Ascending aorta (tissue), 2 donors: Measurements from ENCODE around the gene USP31. TPM values are rescaled to one million over a fixed set of nuclear protein-coding genes. Genes with fewer than 3 reads are reported as not detected.

ENCODE experiments used
- DNase-seq, 2 donors: peaks; one replicate each; pipeline ENCODE4 v3.0.0-alpha.2; 2019; ENCODE audit warnings: low spot score in 2 of 2
- H3K27ac ChIP-seq, 2 donors: fragments of 200-600 bp; sonication (generic); one replicate each; pipeline ENCODE4 v1.5.1; 2016 to 2017; ENCODE audit warnings: mild to moderate bottlenecking in 1 of 2
- H3K27me3 ChIP-seq: fragments of 200-600 bp; sonication (generic); one replicate; pipeline ENCODE4 v1.5.1; 2017
- H3K36me3 ChIP-seq, 2 donors: fragments of 200-600 bp; sonication (generic); one replicate each; pipeline ENCODE4 v1.5.1; 2016
- H3K4me1 ChIP-seq, 2 donors: fragments of 200-600 bp; sonication (generic); one replicate each; pipeline ENCODE4 v1.5.1; 2016 to 2017; ENCODE audit warnings: mild to moderate bottlenecking in 1 of 2
- H3K4me3 ChIP-seq, 2 donors: fragments of 200-600 bp; sonication (generic); one replicate each; pipeline ENCODE4 v1.5.1; 2016 to 2017; ENCODE audit warnings: mild to moderate bottlenecking in 1 of 2
- H3K9me3 ChIP-seq, 2 donors: fragments of 200-600 bp; sonication (generic); one replicate each; pipeline ENCODE4 v1.5.1; 2016
- CTCF ChIP-seq, 3 experiments: fragments of 200-600 bp in 2 of 3; fragments of 450-650 bp in 1 of 3; sonication (generic) in 2 of 3; IDR thresholded peaks; one replicate each; pipeline ENCODE4 v1.5.1; 2016 to 2019; ENCODE audit warnings: antibody characterized with exemption in 3 of 3, mild to moderate bottlenecking in 1 of 3, moderate library complexity in 1 of 3
- intact Hi-C: fragments of 100-400 bp; cut with DNase I; formaldehyde crosslinking; loops from one replicate; pipeline ENCODE4 v1.15.1; 2023
- total RNA-seq: library from RNA; depleted of rRNA; stranded (reverse); fragments of >200 nt; gene quantifications from one replicate; pipeline ENCODE4 v1.1.0, GENCODE V29; 2016

Gene USP31
- total RNA-seq, 1 donor from 2014 or later: 6.2 TPM

- H3K9me3 ChIP-seq: no peaks in the 10 kb centered on the region
- H3K27ac ChIP-seq: no peak overlapping the region
- intact Hi-C loops: no loop called here
- no peak for DNase-seq
- no peak overlapping the region for H3K4me3 ChIP-seq
- no peaks in the 10 kb centered on the region for H3K4me1 ChIP-seq
- H3K27me3 ChIP-seq: no peaks in the 10 kb centered on the region
- no peak for TF ChIP-seq CTCF (IDR thresholded peaks at IDR 0.05)
- H3K36me3 ChIP-seq: no peaks in the 10 kb centered on the region
Measured at GRCh38 chr16:23052908-23053580, 96.2 kb downstream of the USP31 start.

- intact Hi-C loops: no loop called here
- no peak overlapping the region for H3K27ac ChIP-seq
- no peaks in the 10 kb centered on the region for H3K9me3 ChIP-seq
- TF ChIP-seq CTCF (IDR thresholded peaks at IDR 0.05): no peak
- no peaks in the 10 kb centered on the region for H3K36me3 ChIP-seq
- H3K4me1 ChIP-seq: no peaks in the 10 kb centered on the region
- no peak overlapping the region for H3K4me3 ChIP-seq
- no peak for DNase-seq
- H3K27me3 ChIP-seq: no peaks in the 10 kb centered on the region
Measured at GRCh38 chr16:23052221-23052620, 97.0 kb downstream of the USP31 start.

DNA sequence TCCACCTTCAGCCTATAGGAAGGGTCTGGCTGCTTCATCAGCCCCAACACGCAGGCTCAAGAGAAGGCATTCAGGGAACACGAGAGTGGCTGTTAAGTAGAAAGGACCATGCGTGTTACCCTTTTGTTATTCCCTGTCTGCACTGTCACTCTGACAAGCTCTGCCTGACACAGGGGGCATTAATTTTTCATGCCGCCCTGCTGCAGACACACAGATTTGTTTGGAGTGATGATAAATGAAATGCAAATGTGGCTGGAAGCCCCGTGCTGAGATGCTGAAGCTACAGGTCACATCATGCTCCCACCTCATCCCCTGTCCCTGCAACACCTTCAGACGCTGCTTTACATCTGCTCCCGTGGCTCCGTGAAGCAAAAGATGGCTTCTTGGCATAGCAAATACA is 97.7 kb downstream of the USP31 start:
- no peaks in the 10 kb centered on the region for H3K4me1 ChIP-seq
- DNase-seq: no peak
- H3K27me3 ChIP-seq: no peaks in the 10 kb centered on the region
- no peaks in the 10 kb centered on the region for H3K9me3 ChIP-seq
- H3K4me3 ChIP-seq: no peak overlapping the region
- H3K36me3 ChIP-seq: no peaks in the 10 kb centered on the region
- intact Hi-C loops: no loop called here
- no peak overlapping the region for H3K27ac ChIP-seq
- TF ChIP-seq CTCF (IDR thresholded peaks at IDR 0.05): no peak

DNA sequence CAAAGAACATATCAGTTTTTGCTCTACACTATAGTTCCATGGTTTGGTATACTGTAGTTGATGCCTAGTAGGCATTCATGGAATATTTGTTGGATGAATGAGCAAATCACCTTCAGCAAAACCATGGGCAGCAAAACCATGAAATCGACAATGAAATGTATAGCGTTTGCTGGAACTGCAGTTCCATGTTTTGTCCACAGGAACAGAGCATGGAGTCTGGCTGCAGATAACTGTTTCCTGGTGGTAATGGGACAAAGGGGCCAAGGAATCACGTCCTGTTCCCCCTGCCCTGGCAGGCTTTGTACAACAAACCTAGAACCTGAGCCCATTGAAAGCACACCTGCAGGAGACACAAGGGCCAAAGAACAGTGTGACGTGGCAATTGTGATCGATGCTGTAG is 101.1 kb downstream of the USP31 start:
- no peaks in the 10 kb centered on the region for H3K27me3 ChIP-seq
- no peak overlapping the region for H3K27ac ChIP-seq
- intact Hi-C loops: no loop called here
- H3K9me3 ChIP-seq: no peaks in the 10 kb centered on the region
- H3K36me3 ChIP-seq: no peaks in the 10 kb centered on the region
- DNase-seq: no peak
- TF ChIP-seq CTCF (IDR thresholded peaks at IDR 0.05): no peak
- no peak overlapping the region for H3K4me3 ChIP-seq
- no peaks in the 10 kb centered on the region for H3K4me1 ChIP-seq

- Histone ChIP-seq H3K27ac (no peak overlapping the region), H3K4me1 (no peaks in the 10 kb centered on the region), H3K9me3 (no peaks in the 10 kb centered on the region), H3K27me3 (no peaks in the 10 kb centered on the region), H3K4me3 (no peak overlapping the region), H3K36me3 (no peaks in the 10 kb centered on the region)
- no peak for TF ChIP-seq CTCF (IDR thresholded peaks at IDR 0.05)
- intact Hi-C loops: no loop called here
- no peak for DNase-seq
Measured at GRCh38 chr16:23045025-23045424, 104.2 kb downstream of the USP31 start.

- Histone ChIP-seq H3K36me3 (no peaks in the 10 kb centered on the region), H3K9me3 (no peaks in the 10 kb centered on the region), H3K27ac (no peak overlapping the region), H3K27me3 (no peaks in the 10 kb centered on the region), H3K4me3 (no peak overlapping the region), H3K4me1 (no peaks in the 10 kb centered on the region)
- DNase-seq: no peak
- intact Hi-C loops: no loop called here
- TF ChIP-seq CTCF (IDR thresholded peaks at IDR 0.05): no peak
Measured at GRCh38 chr16:23040246-23040645, 109.0 kb downstream of the USP31 start.
